GM12878 (cell line): Measurements from ENCODE around the gene SCUBE2. TPM values are rescaled to one million over a fixed set of nuclear protein-coding genes. Genes with fewer than 3 reads are reported as not detected.

Experiments used
- ATAC-seq: fragments of 200-7000 bp; cut with Tn5 transposase; 3 replicates; pipeline ENCODE4 v1.9.1; 2020; ENCODE audit warnings: mild to moderate bottlenecking, moderate library complexity
- BruUV-seq: library from RNA; stranded (reverse); fragments of 400-500 nt; replicated peaks from 2 replicates; lab custom pipeline; 2021; lab: Mats Ljungman, UMichigan
- CTCF ChIA-PET: fragments of 300-600 bp; sonication (Branson Sonifier 250); formaldehyde crosslinking; extraction: SDS; loops from one replicate; lab custom pipeline; 2021; ENCODE audit warnings: inconsistent platforms; lab: Yijun Ruan, JAX
- POLR2A ChIA-PET: fragments of 350-600 bp; formaldehyde crosslinking; extraction: SDS; loops from one replicate; lab custom pipeline; 2021; ENCODE audit warnings: inconsistent platforms; lab: Charles Lee
- RAD21 ChIA-PET: fragments of 300-600 bp; sonication (Branson Sonifier 250); formaldehyde crosslinking; loops from one replicate; lab custom pipeline; 2023; ENCODE audit warnings: antibody characterized with exemption; ENCODE audit not compliant: unreplicated experiment; lab: Charles Lee
- SMC1A ChIA-PET: fragments of 300-600 bp; sonication (Branson Sonifier 250); formaldehyde crosslinking; loops from one replicate; lab custom pipeline; 2023; ENCODE audit not compliant: unreplicated experiment, uncharacterized antibody; lab: Charles Lee
- DNase-seq: peaks from one replicate; pipeline ENCODE4 v3.0.0-alpha.2; 2011; ENCODE audit warnings: low read depth, low spot score
- FAIRE-seq: peaks from 3 replicates; lab custom pipeline; 2011; peaks lifted over from hg19 to GRCh38; lab: Jason Lieb, UNC
- H2AFZ ChIP-seq: 2 replicates; pipeline ENCODE4 v1.6.0; 2011; ENCODE audit warnings: low read depth, low read length, control low read depth; ENCODE audit not compliant: control insufficient read depth
- H3K27ac ChIP-seq: 2 replicates; pipeline ENCODE4 v1.5.1; 2011; ENCODE audit warnings: control low read depth; ENCODE audit not compliant: control insufficient read depth, insufficient read depth
- H3K27me3 ChIP-seq, 2 experiments: replicated peaks in 1 of 2; 2 replicates each; pipeline versions ENCODE4 v1.6.0 to v1.6.1; 2011; ENCODE audit warnings: low read length in 1 of 2; ENCODE audit not compliant: control insufficient read depth in 2 of 2, insufficient read depth in 2 of 2
- H3K36me3 ChIP-seq, 2 experiments: 2 replicates each; pipeline ENCODE4 v1.5.1; 2011; ENCODE audit warnings: low read length in 1 of 2; ENCODE audit not compliant: control insufficient read depth in 2 of 2, insufficient read depth in 2 of 2
- H3K4me1 ChIP-seq: 2 replicates; pipeline ENCODE4 v1.6.1; 2011; ENCODE audit warnings: mild to moderate bottlenecking, low read length, moderate library complexity, mixed read lengths; ENCODE audit not compliant: control insufficient read depth, insufficient read depth
- H3K4me2 ChIP-seq: 2 replicates; pipeline ENCODE4 v1.6.0; 2011; ENCODE audit warnings: control low read depth; ENCODE audit not compliant: control insufficient read depth, insufficient read depth
- H3K4me3 ChIP-seq: fragments of 200-600 bp; sonication (generic); 2 replicates; pipeline ENCODE4 v1.5.1; 2016
- H3K79me2 ChIP-seq: 2 replicates; pipeline ENCODE4 v1.6.0; 2011; ENCODE audit warnings: low read length; ENCODE audit not compliant: control insufficient read depth, insufficient read depth
- H3K9ac ChIP-seq: 2 replicates; pipeline ENCODE4 v1.8.0; 2011; ENCODE audit warnings: low read length, control low read depth, mixed read lengths; ENCODE audit not compliant: control insufficient read depth, insufficient read depth
- H3K9me3 ChIP-seq: replicated peaks from 3 replicates; pipeline ENCODE4 v1.5.1; 2011; ENCODE audit warnings: mild to moderate bottlenecking, low read length; ENCODE audit not compliant: control insufficient read depth, insufficient read depth
- H4K20me1 ChIP-seq: 2 replicates; pipeline ENCODE4 v1.6.0; 2011; ENCODE audit not compliant: control insufficient read depth, insufficient read depth
- FOXM1 ChIP-seq: IDR thresholded peaks from 2 replicates; pipeline ENCODE4 v1.6.1; 2012; ENCODE audit warnings: low read depth, mild to moderate bottlenecking, inconsistent platforms, low read length, moderate library complexity
- GABPA ChIP-seq: IDR thresholded peaks from 2 replicates; pipeline ENCODE4 v1.6.1; 2014; ENCODE audit warnings: antibody characterized with exemption, low read depth, mild to moderate bottlenecking, inconsistent platforms
- HCFC1 ChIP-seq: fragments of 150-350 bp; IDR thresholded peaks from 2 replicates; pipeline ENCODE4 v1.6.1; 2014; ENCODE audit warnings: low read length
- IKZF2 ChIP-seq, 2 experiments: fragments of 450-650 bp; IDR thresholded peaks; 2 replicates each; pipeline ENCODE4 v1.6.1; 2017; ENCODE audit warnings: mild to moderate bottlenecking in 2 of 2, moderate library complexity in 2 of 2
- NBN ChIP-seq: fragments of 450-650 bp; IDR thresholded peaks from 2 replicates; pipeline ENCODE4 v1.6.1; 2016
- NR2C2 ChIP-seq: IDR thresholded peaks from 2 replicates; pipeline ENCODE4 v1.6.1; 2011; ENCODE audit warnings: borderline replicate concordance, low read depth; ENCODE audit not compliant: control insufficient read depth, insufficient read length
- NRF1 ChIP-seq: conservative IDR thresholded peaks from 2 replicates; pipeline ENCODE4 v1.6.1; 2011; ENCODE audit warnings: mild to moderate bottlenecking, low read depth, low read length, improper control_type of control experiment
- STAT1 ChIP-seq: fragments of 450-650 bp; conservative IDR thresholded peaks from 2 replicates; pipeline ENCODE4 v1.6.1; 2014; ENCODE audit warnings: antibody characterized with exemption, mild to moderate bottlenecking
- TCF7 ChIP-seq: IDR thresholded peaks from 2 replicates; pipeline ENCODE4 v1.6.1; 2014; ENCODE audit warnings: antibody characterized with exemption, borderline replicate concordance
- WGBS: methylation state at CpG from one replicate; pipeline ENCODE4 v1.1.6; 2016; ENCODE audit warnings: low lambda C conversion rate; ENCODE audit not compliant: insufficient replicate concordance, insufficient coverage; ENCODE audit errors: missing lambda C conversion rate; 5-methylcytosine and 5-hydroxymethylcytosine counted together
- in situ Hi-C: fragments of 300-500 bp; cut with MboI; formaldehyde crosslinking; loops from 9 replicates; pipeline ENCODE4 v1.14.3; 2018; ENCODE audit warnings: mixed read lengths
- intact Hi-C: fragments of 100-400 bp; cut with micrococcal nuclease; formaldehyde crosslinking; loops from one replicate; pipeline ENCODE4 v1.14.2; 2022; ENCODE audit not compliant: unreplicated experiment
- polyA plus RNA-seq, 11 experiments: library from polyadenylated mRNA; depleted of rRNA in 4 of 11; unstranded in 6 of 11; stranded (reverse) in 5 of 11; fragments of >200 nt; fragmentation: Nextera tagmentation in 4 of 11; fragmentation: Illumina TruSeq in 1 of 11; extraction: Ambion mirVana in 4 of 11; extraction: Trizol in 1 of 11; gene quantifications; 1 replicate in 1 of 11; 2 replicates in 10 of 11; pipeline versions ENCODE4 v1.2.1 to v1.2.3, GENCODE V29; 2011 to 2016; ENCODE audit warnings: inconsistent platforms in 2 of 11, missing spikeins in 2 of 11, low read depth in 1 of 11
- total RNA-seq, 4 experiments: library from RNA; depleted of rRNA in 3 of 4; stranded (reverse); fragments of >200 nt in 3 of 4; fragmentation: Illumina TruSeq in 1 of 4; extraction: Trizol in 1 of 4; gene quantifications; 2 replicates each; pipeline versions ENCODE4 v1.2.1 to v1.2.3, GENCODE V29; 2013 to 2021
- TF ChIP-seq, protein P1 (sequence below): fragments of 450-650 bp; IDR thresholded peaks from 2 replicates; pipeline ENCODE4 v1.6.1; 2018; ENCODE audit warnings: borderline replicate concordance, mild to moderate bottlenecking; ENCODE audit not compliant: partially characterized antibody
- TF ChIP-seq, protein P2 (sequence below): fragments of 450-650 bp; IDR thresholded peaks from 2 replicates; pipeline ENCODE4 v1.6.1; 2014; ENCODE audit warnings: mild to moderate bottlenecking

Gene SCUBE2
- total and polyA plus RNA-seq, 10 of the 15 experiments (the other 5 are each of a cell fraction or from before 2014, with no cell fraction given) = 0.12 to 0.56 (median 0.31) TPM; not detected in 2

DNA sequence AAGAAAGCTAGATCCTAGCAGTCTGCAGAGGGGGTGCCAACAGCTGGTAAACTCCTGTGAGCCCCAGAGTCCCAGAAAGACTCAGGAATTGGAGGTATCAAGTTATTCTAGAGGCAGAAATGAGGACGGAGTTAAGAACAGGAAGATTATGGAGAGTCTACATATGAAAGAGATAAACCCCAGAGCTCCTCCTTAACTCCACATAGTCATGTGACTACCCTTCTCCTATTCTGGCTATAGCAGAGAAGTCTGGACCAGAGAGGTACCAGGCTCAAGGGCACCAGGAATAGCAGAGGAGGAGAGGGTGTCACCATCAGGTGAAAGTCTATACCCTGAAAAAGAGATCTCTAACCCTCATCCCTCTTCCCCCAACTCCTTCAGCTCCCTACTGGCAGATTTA lies 29.6 kb downstream of the SCUBE2 start:
- no peak overlapping the region for H3K4me2 ChIP-seq
- H3K79me2 ChIP-seq = no peaks in the 10 kb centered on the region
- peaks cover 16% of the 10 kb centered on the region for H3K4me1 ChIP-seq
- H4K20me1 ChIP-seq = no peaks in the 10 kb centered on the region
- in situ Hi-C loops = no loop called here
- ChIA-PET CTCF (interaction anchor here (0.6 to 1.4 kb wide), 3 partner anchors 76 to 102 kb away, joined by 3 to 5 read pairs (median 5); no protein-coding TSS in a partner anchor), SMC1A (interaction anchor here (0.6 to 6.6 kb wide), 9 partner anchors 10 to 1608 kb away, joined by 3 to 29 read pairs (median 6); no protein-coding TSS in a partner anchor), RAD21 (interaction anchor here (0.9 to 1.8 kb wide), 5 partner anchors 10 to 199 kb away, joined by 3 to 9 read pairs (median 4); no protein-coding TSS in a partner anchor), POLR2A (interaction anchor here (0.5 to 1.2 kb wide), 3 partner anchors 10 to 318 kb away, joined by 3 to 10 read pairs (median 3); no protein-coding TSS in a partner anchor)
- H3K27ac ChIP-seq = no peak overlapping the region
- H3K27me3 ChIP-seq = no peaks in the 10 kb centered on the region
- BruUV-seq = no TSS peak
- 100% methylated on average over 1 of the region's 1 CpG for WGBS
- FAIRE-seq (no peak), DNase-seq (no peak), ATAC-seq (no peak)
- intact Hi-C loops = loop anchor here (2.0 to 5.0 kb wide), 2 partner anchors 47 to 100 kb away; partner anchors contain the start of gene TMEM9B
- TF ChIP-seq IKZF2 (IDR thresholded peaks at IDR 0.05) = no peak
- TF ChIP-seq GABPA = no peak
- TF ChIP-seq, protein P1, sequence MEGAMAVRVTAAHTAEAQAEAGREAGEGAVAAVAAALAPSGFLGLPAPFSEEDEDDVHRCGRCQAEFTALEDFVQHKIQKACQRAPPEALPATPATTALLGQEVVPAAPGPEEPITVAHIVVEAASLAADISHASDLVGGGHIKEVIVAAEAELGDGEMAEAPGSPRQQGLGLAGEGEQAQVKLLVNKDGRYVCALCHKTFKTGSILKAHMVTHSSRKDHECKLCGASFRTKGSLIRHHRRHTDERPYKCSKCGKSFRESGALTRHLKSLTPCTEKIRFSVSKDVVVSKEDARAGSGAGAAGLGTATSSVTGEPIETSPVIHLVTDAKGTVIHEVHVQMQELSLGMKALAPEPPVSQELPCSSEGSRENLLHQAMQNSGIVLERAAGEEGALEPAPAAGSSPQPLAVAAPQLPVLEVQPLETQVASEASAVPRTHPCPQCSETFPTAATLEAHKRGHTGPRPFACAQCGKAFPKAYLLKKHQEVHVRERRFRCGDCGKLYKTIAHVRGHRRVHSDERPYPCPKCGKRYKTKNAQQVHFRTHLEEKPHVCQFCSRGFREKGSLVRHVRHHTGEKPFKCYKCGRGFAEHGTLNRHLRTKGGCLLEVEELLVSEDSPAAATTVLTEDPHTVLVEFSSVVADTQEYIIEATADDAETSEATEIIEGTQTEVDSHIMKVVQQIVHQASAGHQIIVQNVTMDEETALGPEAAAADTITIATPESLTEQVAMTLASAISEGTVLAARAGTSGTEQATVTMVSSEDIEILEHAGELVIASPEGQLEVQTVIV = no peak
- TF ChIP-seq NR2C2 = no peak
- no peak for TF ChIP-seq NBN
- TF ChIP-seq STAT1 = no peak
- TF ChIP-seq FOXM1 = no peak
- TF ChIP-seq, protein P2, sequence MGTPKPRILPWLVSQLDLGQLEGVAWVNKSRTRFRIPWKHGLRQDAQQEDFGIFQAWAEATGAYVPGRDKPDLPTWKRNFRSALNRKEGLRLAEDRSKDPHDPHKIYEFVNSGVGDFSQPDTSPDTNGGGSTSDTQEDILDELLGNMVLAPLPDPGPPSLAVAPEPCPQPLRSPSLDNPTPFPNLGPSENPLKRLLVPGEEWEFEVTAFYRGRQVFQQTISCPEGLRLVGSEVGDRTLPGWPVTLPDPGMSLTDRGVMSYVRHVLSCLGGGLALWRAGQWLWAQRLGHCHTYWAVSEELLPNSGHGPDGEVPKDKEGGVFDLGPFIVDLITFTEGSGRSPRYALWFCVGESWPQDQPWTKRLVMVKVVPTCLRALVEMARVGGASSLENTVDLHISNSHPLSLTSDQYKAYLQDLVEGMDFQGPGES = no peak
- TF ChIP-seq TCF7 = no peak
- TF ChIP-seq NRF1 = no peak
- TF ChIP-seq HCFC1 = no peak
- no peak overlapping the region for H3K4me3 ChIP-seq
- no peak overlapping the region for H2AFZ ChIP-seq
- H3K9me3 ChIP-seq = no peaks in the 10 kb centered on the region; the same call in 2 of the 3 replicates
- no peak overlapping the region for H3K9ac ChIP-seq
- no peaks in the 10 kb centered on the region for H3K36me3 ChIP-seq
